B cell (primary cell): ENCODE measurements around the gene CD99L2. TPM values are rescaled to one million over a fixed set of nuclear protein-coding genes. Genes with fewer than 3 reads are reported as not detected.

ENCODE experiments used
- ATAC-seq: fragments of 200-7000 bp; cut with Tn5 transposase; one replicate; pipeline ENCODE4 v1.10.0; 2021; ENCODE audit warnings: low read depth, mild to moderate bottlenecking, moderate number of reproducible peaks, moderate library complexity
- CTCF ChIA-PET: fragments of 350-600 bp; sonication (Branson Sonifier 250); formaldehyde crosslinking; loops from one replicate; lab custom pipeline; 2021; ENCODE audit warnings: antibody characterized with exemption, inconsistent platforms; lab: Charles Lee
- POLR2A ChIA-PET: fragments of 350-600 bp; sonication (Branson Sonifier 250); formaldehyde crosslinking; loops from one replicate; lab custom pipeline; 2021; ENCODE audit warnings: antibody characterized with exemption; lab: Charles Lee
- DNase-seq: peaks from one replicate; pipeline ENCODE4 v3.0.0; 2013
- H2AFZ ChIP-seq: 2 replicates; pipeline ENCODE4 v1.6.1; 2012; ENCODE audit warnings: mild to moderate bottlenecking, low read depth, low read length; ENCODE audit not compliant: insufficient read depth, poor library complexity, severe bottlenecking
- H3K27ac ChIP-seq, 2 donors: 1 replicate in 1 of 2; 2 replicates in 1 of 2; pipeline ENCODE4 v1.5.1; 2012 to 2013; ENCODE audit warnings: low read length in 2 of 2, mild to moderate bottlenecking in 2 of 2, moderate library complexity in 1 of 2
- H3K27me3 ChIP-seq, 4 experiments: fragments of 200-600 bp in 1 of 4; sonication (generic) in 1 of 4; replicated peaks in 1 of 4; 1 replicate in 2 of 4; 2 replicates in 2 of 4; pipeline versions ENCODE4 v1.6.1 to v1.7.0; 2013 to 2016; ENCODE audit warnings: low read length in 3 of 4, mild to moderate bottlenecking in 2 of 4, mixed read lengths in 1 of 4, moderate library complexity in 1 of 4; ENCODE audit not compliant: insufficient read depth in 4 of 4, control insufficient read depth in 3 of 4; ENCODE audit errors: control extremely low read depth in 1 of 4
- H3K36me3 ChIP-seq, 2 experiments: replicated peaks in 1 of 2; 1 replicate in 1 of 2; 2 replicates in 1 of 2; pipeline versions ENCODE4 v1.6.1 to v1.7.1; 2013; ENCODE audit warnings: low read length in 1 of 2; ENCODE audit not compliant: insufficient read depth in 2 of 2, control insufficient read depth in 1 of 2; ENCODE audit errors: control extremely low read depth in 1 of 2, extremely low read depth in 1 of 2
- H3K4me1 ChIP-seq, 2 donors: fragments of 200-600 bp in 1 of 2; sonication (generic) in 1 of 2; 1 replicate in 1 of 2; 2 replicates in 1 of 2; pipeline versions ENCODE4 v1.5.1 to v1.6.1; 2013 to 2017; ENCODE audit warnings: low read length in 2 of 2; ENCODE audit not compliant: control insufficient read depth in 2 of 2, insufficient read depth in 2 of 2
- H3K4me2 ChIP-seq: replicated peaks from 2 replicates; pipeline ENCODE3; 2012; ENCODE audit warnings: mild to moderate bottlenecking, low read depth, low read length; ENCODE audit not compliant: poor library complexity, severe bottlenecking
- H3K4me3 ChIP-seq, 5 experiments: fragments of 200-600 bp in 1 of 5; sonication (generic) in 1 of 5; 1 replicate in 3 of 5; 2 replicates in 2 of 5; pipeline versions ENCODE4 v1.5.1 to v1.7.0; 2011 to 2016; ENCODE audit warnings: low read length in 4 of 5, mild to moderate bottlenecking in 4 of 5, low read depth in 2 of 5, control low read depth in 1 of 5, moderate library complexity in 1 of 5; ENCODE audit not compliant: insufficient read depth in 1 of 5; ENCODE audit errors: control extremely low read depth in 1 of 5, extremely low read depth in 1 of 5
- H3K79me2 ChIP-seq: fragments of 200-600 bp; sonication (generic); one replicate; pipeline ENCODE4 v1.6.0; 2016; ENCODE audit warnings: low read length; ENCODE audit not compliant: control insufficient read depth, insufficient read depth
- H3K9ac ChIP-seq: fragments of 200-600 bp; sonication (generic); 2 replicates; pipeline ENCODE4 v1.6.1; 2017; ENCODE audit warnings: mild to moderate bottlenecking, low read length, moderate library complexity
- H3K9me3 ChIP-seq, 3 donors: one replicate each; pipeline versions ENCODE4 v1.6.1 to v1.7.1; 2013; ENCODE audit warnings: low read length in 2 of 3; ENCODE audit not compliant: control insufficient read depth in 2 of 3, insufficient read depth in 1 of 3; ENCODE audit errors: control extremely low read depth in 1 of 3
- H4K20me1 ChIP-seq: 2 replicates; pipeline ENCODE4 v1.6.0; 2012; ENCODE audit warnings: mild to moderate bottlenecking, low read length; ENCODE audit not compliant: insufficient read depth, control insufficient read depth, poor library complexity, severe bottlenecking
- H3K27ac Mint-ChIP-seq: one replicate; pipeline ENCODE4 v1.8.0; 2021; ENCODE audit warnings: mixed read lengths
- H3K27me3 Mint-ChIP-seq: one replicate; pipeline ENCODE4 v1.8.0; 2021; ENCODE audit warnings: mixed read lengths
- H3K4me1 Mint-ChIP-seq: one replicate; pipeline ENCODE4 v1.8.0; 2021; ENCODE audit warnings: mixed read lengths
- H3K4me3 Mint-ChIP-seq: one replicate; pipeline ENCODE4 v1.8.0; 2021; ENCODE audit warnings: mixed read lengths
- H3K9me3 Mint-ChIP-seq: one replicate; pipeline ENCODE4 v1.8.0; 2022; ENCODE audit warnings: mixed read lengths; ENCODE audit not compliant: insufficient read depth
- CTCF ChIP-seq: fragments of 200-600 bp; IDR thresholded peaks from one replicate; pipeline ENCODE4 v1.8.0; 2022; ENCODE audit warnings: antibody characterized with exemption, mild to moderate bottlenecking
- EZH2 ChIP-seq: IDR thresholded peaks from 2 replicates; pipeline ENCODE4 v1.6.1; 2012; ENCODE audit warnings: borderline replicate concordance, low read depth, mild to moderate bottlenecking, moderate library complexity, low read length; ENCODE audit not compliant: insufficient read depth, poor library complexity, severe bottlenecking
- WGBS: methylation state at CpG from one replicate; pipeline ENCODE4 v1.1.5; 2013; ENCODE audit warnings: missing lambda C conversion rate; ENCODE audit not compliant: insufficient coverage; 5-methylcytosine and 5-hydroxymethylcytosine counted together
- intact Hi-C: fragments of 100-400 bp; cut with micrococcal nuclease; formaldehyde crosslinking; loops from one replicate; pipeline ENCODE4 v1.10.0; 2022
- polyA plus RNA-seq: library from polyadenylated mRNA; depleted of rRNA; stranded (reverse); fragments of >200 nt; gene quantifications from 2 replicates; pipeline ENCODE4 v1.2.3, GENCODE V29; 2012
- total RNA-seq, 2 donors: library from RNA; stranded (reverse); fragments of 120-200 nt in 1 of 2; gene quantifications; 1 replicate in 1 of 2; 2 replicates in 1 of 2; pipeline versions ENCODE4 v1.2.3 to v1.2.4, GENCODE V29; 2013 to 2022

The CD99L2 gene
- total and polyA plus RNA-seq, 2 donors (not counting 1 experiment from before 2014, with no cell fraction given), result 8.7 to 17.8 TPM

- Histone ChIP-seq H3K4me2 (no peak overlapping the region), H2AFZ (no peak overlapping the region)
Measured at GRCh38 chrX:150941580-150941979, 43.1 kb upstream of the CD99L2 start.

More at GRCh38 chrX:150941580-150941979, 43.1 kb upstream of the CD99L2 start:
- no peaks in the 10 kb centered on the region for H3K27me3 ChIP-seq
- Mint-ChIP-seq H3K9me3 (no peaks in the 10 kb centered on the region), H3K4me1 (no peaks in the 10 kb centered on the region), H3K27ac (no peak overlapping the region), H3K27me3 (no peaks in the 10 kb centered on the region), H3K4me3 (no peak overlapping the region)
- WGBS, result 75% methylated on average over 2 of the region's 2 CpGs
- no peaks in the 10 kb centered on the region for H4K20me1 ChIP-seq
- ATAC-seq (no peak), DNase-seq (no peak)
- POLR2A ChIA-PET, result no interaction called here
- no peaks in the 10 kb centered on the region for H3K36me3 ChIP-seq
- H3K79me2 ChIP-seq, result no peaks in the 10 kb centered on the region
- TF ChIP-seq CTCF (no peak), EZH2 (no peak)
- no peak overlapping the region for H3K4me3 ChIP-seq
- intact Hi-C loops, result no loop called here
- H3K9me3 ChIP-seq, result peaks cover 0 to 3% (median 0%) of the 10 kb centered on the region in 3 donors
- H3K27ac ChIP-seq, result no peak overlapping the region
- CTCF ChIA-PET, result no interaction called here
- no peak overlapping the region for H3K9ac ChIP-seq
- no peaks in the 10 kb centered on the region for H3K4me1 ChIP-seq
